Mesenchymal stem cell (in vitro differentiated cells and primary cell): ENCODE data around the gene INTS2.

Experiments used
- DNase-seq: peaks from one replicate; pipeline ENCODE4 v3.0.0-alpha.2; 2013
- H2AFZ ChIP-seq: one replicate; pipeline ENCODE4 v1.6.1; 2013; ENCODE audit warnings: low read depth, mild to moderate bottlenecking, control low read depth, inconsistent platforms, low read length, moderate library complexity
- H2AK5ac ChIP-seq: 2 replicates; pipeline ENCODE4 v1.6.1; 2013; ENCODE audit warnings: low read length, moderate library complexity, mild to moderate bottlenecking, inconsistent platforms; ENCODE audit not compliant: severe bottlenecking
- H2BK120ac ChIP-seq: one replicate; pipeline ENCODE4 v1.6.1; 2013; ENCODE audit warnings: low read depth, mild to moderate bottlenecking, inconsistent platforms, low read length, moderate library complexity
- H2BK12ac ChIP-seq, 2 experiments: one replicate each; pipeline ENCODE4 v1.6.1; 2013; ENCODE audit warnings: inconsistent platforms in 2 of 2, low read length in 2 of 2, mild to moderate bottlenecking in 2 of 2, moderate library complexity in 2 of 2, control low read depth in 1 of 2
- H2BK15ac ChIP-seq: one replicate; pipeline ENCODE4 v1.6.1; 2013; ENCODE audit warnings: mild to moderate bottlenecking, low read depth, inconsistent platforms; ENCODE audit not compliant: poor library complexity, severe bottlenecking
- H2BK5ac ChIP-seq: 2 replicates; pipeline ENCODE4 v1.6.1; 2013; ENCODE audit warnings: low read depth, mild to moderate bottlenecking, low read length, control low read depth, inconsistent platforms; ENCODE audit not compliant: poor library complexity, severe bottlenecking
- H3K14ac ChIP-seq, 2 experiments: one replicate each; pipeline ENCODE4 v1.6.1; 2013; ENCODE audit warnings: inconsistent platforms in 2 of 2, low read length in 2 of 2, control low read depth in 1 of 2, mild to moderate bottlenecking in 1 of 2, moderate library complexity in 1 of 2
- H3K18ac ChIP-seq, 2 experiments: one replicate each; pipeline ENCODE4 v1.6.1; 2013; ENCODE audit warnings: inconsistent platforms in 2 of 2, low read length in 2 of 2, control low read depth in 1 of 2, low read depth in 1 of 2, mild to moderate bottlenecking in 1 of 2
- H3K23ac ChIP-seq, 2 experiments: one replicate each; pipeline ENCODE4 v1.6.1; 2013; ENCODE audit warnings: inconsistent platforms in 2 of 2, low read length in 2 of 2, mild to moderate bottlenecking in 2 of 2, moderate library complexity in 2 of 2, control low read depth in 1 of 2
- H3K27ac ChIP-seq: 2 replicates; pipeline ENCODE4 v1.5.1; 2013; ENCODE audit warnings: mild to moderate bottlenecking, moderate library complexity, low read length, control low read depth, inconsistent platforms; ENCODE audit not compliant: poor library complexity, severe bottlenecking
- H3K27me3 ChIP-seq, 2 experiments: 2 replicates each; pipeline versions ENCODE4 v1.6.1 to v1.7.0; 2013; ENCODE audit warnings: low read length in 2 of 2, mild to moderate bottlenecking in 2 of 2, moderate library complexity in 2 of 2, control low read depth in 1 of 2, inconsistent platforms in 1 of 2; ENCODE audit not compliant: control insufficient read depth in 1 of 2, insufficient read depth in 1 of 2
- H3K36me3 ChIP-seq, 2 experiments: 2 replicates each; pipeline versions ENCODE4 v1.6.1 to v1.7.0; 2013; ENCODE audit warnings: low read length in 2 of 2, control low read depth in 1 of 2, inconsistent platforms in 1 of 2, low read depth in 1 of 2, mild to moderate bottlenecking in 1 of 2; ENCODE audit not compliant: insufficient read depth in 2 of 2, control insufficient read depth in 1 of 2
- H3K4ac ChIP-seq, 2 experiments: one replicate each; pipeline ENCODE4 v1.6.1; 2013; ENCODE audit warnings: inconsistent platforms in 2 of 2, low read length in 2 of 2, mild to moderate bottlenecking in 2 of 2, moderate library complexity in 2 of 2, control low read depth in 1 of 2, low read depth in 1 of 2
- H3K4me1 ChIP-seq: 2 replicates; pipeline ENCODE4 v1.6.1; 2013; ENCODE audit warnings: low read depth, low read length, control low read depth; ENCODE audit not compliant: control insufficient read depth, insufficient read depth
- H3K4me2 ChIP-seq: 2 replicates; pipeline ENCODE4 v1.6.1; 2013; ENCODE audit warnings: low read length, mild to moderate bottlenecking, inconsistent platforms; ENCODE audit not compliant: poor library complexity, severe bottlenecking
- H3K4me3 ChIP-seq, 2 experiments: 2 replicates each; pipeline versions ENCODE4 v1.5.1 to v1.7.0; 2013; ENCODE audit warnings: low read length in 2 of 2, mild to moderate bottlenecking in 2 of 2, control low read depth in 1 of 2, low read depth in 1 of 2; ENCODE audit not compliant: insufficient read depth in 1 of 2
- H3K79me1 ChIP-seq: replicated peaks from 2 replicates; pipeline ENCODE4 v1.6.1; 2013; ENCODE audit warnings: mild to moderate bottlenecking, control low read depth, low read length, inconsistent platforms; ENCODE audit not compliant: poor library complexity, severe bottlenecking
- H3K9ac ChIP-seq: 2 replicates; pipeline ENCODE4 v1.7.0; 2013; ENCODE audit warnings: mild to moderate bottlenecking, low read length, moderate library complexity
- H3K9me3 ChIP-seq: 2 replicates; pipeline ENCODE4 v1.7.0; 2013; ENCODE audit warnings: mild to moderate bottlenecking, low read length; ENCODE audit not compliant: control insufficient read depth
- H4K8ac ChIP-seq: one replicate; pipeline ENCODE4 v1.6.1; 2013; ENCODE audit warnings: inconsistent platforms, mild to moderate bottlenecking, low read length, moderate library complexity
- H4K91ac ChIP-seq: one replicate; pipeline ENCODE4 v1.6.1; 2013; ENCODE audit warnings: mild to moderate bottlenecking, low read length, inconsistent platforms
- WGBS: methylation state at CpG from one replicate; pipeline ENCODE4 v1.1.7; 2013; ENCODE audit warnings: mixed read lengths; 5-methylcytosine and 5-hydroxymethylcytosine counted together

The INTS2 gene

DNA sequence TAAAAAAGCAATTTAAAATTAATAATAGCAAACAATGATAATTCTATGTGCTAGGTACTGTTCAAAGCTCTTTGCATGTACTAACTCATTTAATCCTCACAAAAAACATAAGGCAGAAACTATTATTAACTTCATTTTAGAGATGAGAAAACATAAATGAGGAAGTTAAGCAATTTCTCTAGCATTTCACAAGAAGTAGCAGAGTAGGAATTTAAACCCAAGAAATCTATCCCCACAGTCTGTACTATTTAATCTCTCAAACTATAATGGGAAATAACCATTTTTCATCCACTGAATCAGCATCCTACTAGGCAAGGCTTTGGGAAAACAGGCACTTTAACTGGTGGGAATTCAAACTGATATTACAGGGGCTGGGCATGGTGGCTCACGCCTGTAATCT is 42.2 kb upstream of the INTS2 start:
- 100% methylated on average over 1 of the region's 1 CpG for WGBS
- Histone ChIP-seq H4K8ac (no peak overlapping the region), H3K9me3 (no peaks in the 10 kb centered on the region), H3K4me3 (no peak overlapping the region), H3K9ac (no peak overlapping the region), H2BK5ac (no peak overlapping the region), H4K91ac (no peak overlapping the region), H3K18ac (no peak overlapping the region), H3K4me2 (no peak overlapping the region), H2BK12ac (no peak overlapping the region), H2AFZ (no peak overlapping the region), H2AK5ac (no peak overlapping the region), H3K4ac (no peak overlapping the region), H3K36me3 (peaks cover 34 to 84% of the 10 kb centered on the region in 2 experiments), H3K4me1 (no peaks in the 10 kb centered on the region), H3K14ac (no peak overlapping the region), H3K27ac (no peak overlapping the region), H3K79me1 (peaks cover 26% of the 10 kb centered on the region), H2BK120ac (no peak overlapping the region), H2BK15ac (no peak overlapping the region), H3K23ac (no peak overlapping the region), H3K27me3 (no peaks in the 10 kb centered on the region)
- no peak for DNase-seq

DNA sequence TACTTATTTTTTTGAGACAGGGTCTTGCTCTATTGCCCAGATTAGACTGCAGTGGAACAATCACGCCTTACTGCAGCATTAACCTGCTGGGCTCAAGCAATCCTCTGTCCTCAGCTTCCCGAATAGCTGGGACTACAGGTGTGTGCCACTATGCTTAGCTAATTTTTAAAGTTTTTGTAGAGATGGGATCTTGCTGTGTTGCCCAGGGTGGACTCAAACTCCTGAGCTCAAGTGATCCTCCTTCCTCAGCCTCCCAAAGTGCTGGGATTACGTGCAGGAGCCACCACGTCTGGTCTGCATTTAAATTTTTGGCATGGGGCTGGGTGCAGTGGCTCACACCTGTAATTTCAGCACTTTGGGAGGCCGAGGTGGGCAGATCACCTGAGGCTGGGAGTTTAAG is 41.0 kb upstream of the INTS2 start:
- H3K4me1 ChIP-seq: no peaks in the 10 kb centered on the region
- no peak overlapping the region for H4K8ac ChIP-seq
- no peak overlapping the region for H3K14ac ChIP-seq
- no peak overlapping the region for H2BK15ac ChIP-seq
- no peak overlapping the region for H4K91ac ChIP-seq
- H3K4me3 ChIP-seq: no peak overlapping the region
- no peak overlapping the region for H2AFZ ChIP-seq
- no peak overlapping the region for H3K4ac ChIP-seq
- no peak overlapping the region for H2BK12ac ChIP-seq
- no peak overlapping the region for H3K23ac ChIP-seq
- H3K27ac ChIP-seq: no peak overlapping the region
- no peak overlapping the region for H2AK5ac ChIP-seq
- H3K27me3 ChIP-seq: no peaks in the 10 kb centered on the region
- H3K9me3 ChIP-seq: no peaks in the 10 kb centered on the region
- no peak overlapping the region for H3K18ac ChIP-seq
- no peak for DNase-seq
- WGBS: 95% methylated on average over 5 of the region's 5 CpGs
- no peak overlapping the region for H3K4me2 ChIP-seq
- H2BK5ac ChIP-seq: no peak overlapping the region
- H3K79me1 ChIP-seq: peaks cover 30% of the 10 kb centered on the region
- H2BK120ac ChIP-seq: no peak overlapping the region
- H3K9ac ChIP-seq: no peak overlapping the region
- H3K36me3 ChIP-seq: peaks cover 40 to 84% of the 10 kb centered on the region in 2 experiments

- no peak overlapping the region for H3K4me3 ChIP-seq
- no peak overlapping the region for H3K4ac ChIP-seq
- no peaks in the 10 kb centered on the region for H3K27me3 ChIP-seq
- no peak overlapping the region for H3K14ac ChIP-seq
- no peak overlapping the region for H2AK5ac ChIP-seq
- H2BK5ac ChIP-seq: no peak overlapping the region
- no peak overlapping the region for H3K4me2 ChIP-seq
- peaks cover 31% of the 10 kb centered on the region for H3K79me1 ChIP-seq
- no peak overlapping the region for H2BK120ac ChIP-seq
- peaks cover 37 to 88% of the 10 kb centered on the region in 2 experiments for H3K36me3 ChIP-seq
- H3K4me1 ChIP-seq: no peaks in the 10 kb centered on the region
- no peak overlapping the region for H3K27ac ChIP-seq
- no peak overlapping the region for H4K8ac ChIP-seq
- no peak overlapping the region for H2AFZ ChIP-seq
- peak; percentile 52 for DNase-seq
- H3K9me3 ChIP-seq: no peaks in the 10 kb centered on the region
- no peak overlapping the region for H2BK15ac ChIP-seq
- no peak overlapping the region for H4K91ac ChIP-seq
- H3K23ac ChIP-seq: no peak overlapping the region
- no peak overlapping the region for H2BK12ac ChIP-seq
- no peak overlapping the region for H3K18ac ChIP-seq
- H3K9ac ChIP-seq: no peak overlapping the region
- 99% methylated on average over 2 of the region's 2 CpGs for whole genome bisulfite sequencing
Measured at GRCh38 chr17:61967729-61968128, 39.9 kb upstream of the INTS2 start.

DNA sequence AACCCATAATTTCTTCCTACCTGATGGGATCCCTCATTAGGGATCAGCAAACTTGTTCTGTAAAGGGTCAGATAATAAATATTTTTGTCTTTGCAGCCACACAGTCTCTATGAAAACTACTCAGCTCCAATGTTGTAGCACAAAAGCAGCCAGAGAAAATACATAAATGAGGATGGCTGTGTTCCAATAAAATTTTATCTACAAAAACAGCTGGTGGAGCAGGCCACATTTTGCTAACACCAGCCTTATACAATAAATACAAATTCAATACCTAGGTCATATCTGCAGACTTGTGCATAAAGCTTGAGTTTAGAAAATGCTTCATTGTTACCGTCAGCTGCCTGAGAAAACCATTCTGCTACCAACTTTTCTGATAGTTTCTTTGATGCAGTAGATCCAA is 38.4 kb upstream of the INTS2 start:
- Histone ChIP-seq H3K18ac (no peak overlapping the region), H2BK120ac (no peak overlapping the region), H3K79me1 (peaks cover 26% of the 10 kb centered on the region), H2BK12ac (no peak overlapping the region), H3K9me3 (no peaks in the 10 kb centered on the region), H2AFZ (no peak overlapping the region), H3K4me2 (no peak overlapping the region), H2BK5ac (no peak overlapping the region), H3K23ac (no peak overlapping the region), H3K27ac (no peak overlapping the region), H3K9ac (no peak overlapping the region), H3K4ac (no peak overlapping the region), H2BK15ac (no peak overlapping the region), H3K27me3 (no peaks in the 10 kb centered on the region), H4K8ac (no peak overlapping the region), H3K4me3 (no peak overlapping the region), H3K14ac (no peak overlapping the region), H3K36me3 (peaks cover 35 to 87% of the 10 kb centered on the region in 2 experiments), H4K91ac (no peak overlapping the region), H3K4me1 (no peaks in the 10 kb centered on the region), H2AK5ac (no peak overlapping the region)
- WGBS: 0% methylated on average over 1 of the region's 1 CpG
- no peak for DNase-seq
